22Rv1 (cell line): Measurements from ENCODE around the gene SUSD6.

Experiments
- CTCF ChIP-seq: fragments of 450-650 bp; IDR thresholded peaks from 2 replicates; pipeline ENCODE4 v1.5.1; 2017; ENCODE audit warnings: mild to moderate bottlenecking
- ZFX ChIP-seq: fragments of 450-650 bp; IDR thresholded peaks from 2 replicates; pipeline ENCODE4 v1.6.1; 2017; ENCODE audit warnings: antibody characterized with exemption, borderline replicate concordance

DNA sequence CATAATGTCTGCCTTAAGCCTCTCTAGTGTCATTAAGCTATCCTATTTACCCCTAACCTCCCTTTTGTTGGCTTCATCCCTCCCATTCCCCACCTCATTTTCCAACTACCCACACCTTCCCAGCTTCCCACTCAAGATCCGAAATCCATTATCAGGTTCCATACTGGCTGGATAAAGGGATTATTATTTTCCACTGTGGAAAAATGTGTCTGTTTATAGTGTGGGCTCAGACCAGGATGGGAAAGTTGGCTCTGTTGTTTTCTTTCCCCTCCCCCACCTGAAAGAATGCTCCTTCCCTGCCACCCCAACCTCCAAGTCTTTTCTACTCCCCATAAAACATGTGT is 49.8 kb downstream of the SUSD6 start:
- TF ChIP-seq CTCF, result no peak
- TF ChIP-seq ZFX, result no peak
